ENCODE measurements around the gene MIA. TPM values are rescaled to one million over a fixed set of nuclear protein-coding genes. Genes with fewer than 3 reads are reported as not detected.
A peak's percentile ranks its signal among the peaks of the same experiment; 100 is the strongest.

MIA gene
- total RNA-seq, 1 donor from 2014 or later, result not detected

DNA sequence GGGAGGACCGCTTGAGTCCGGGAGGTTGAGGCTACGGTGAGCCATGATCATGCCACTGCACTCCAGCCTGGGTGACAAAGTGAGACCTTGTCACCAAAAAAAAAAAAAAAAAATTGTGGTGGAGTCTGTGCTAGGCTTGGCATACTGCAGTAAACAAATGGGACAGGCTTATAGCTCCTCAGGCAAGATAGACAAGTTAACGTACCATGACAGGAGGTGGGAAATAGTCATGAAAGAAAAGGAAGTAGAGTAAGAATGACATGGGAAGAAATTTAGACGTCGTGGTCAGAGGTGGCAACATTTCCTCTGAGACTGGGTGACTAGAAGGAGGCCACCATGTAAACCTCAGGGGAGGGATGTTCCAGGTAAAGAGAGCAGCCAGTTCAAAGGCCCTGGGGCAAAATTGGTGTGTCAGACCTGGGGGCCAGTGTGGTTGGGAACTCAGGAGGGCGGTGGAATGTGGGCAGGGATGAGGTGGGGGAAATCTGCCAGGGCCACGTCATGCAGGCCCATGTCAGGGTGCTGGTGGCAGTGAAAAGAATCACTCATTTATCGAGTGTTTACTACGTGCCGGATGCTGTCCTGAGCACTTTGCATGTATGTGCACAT, 18.7 kb upstream of the MIA start:
- Mint-ChIP-seq H3K4me1 (peaks cover 32% of the 10 kb centered on the region), H3K4me3 (peak overlapping the region; percentile 12), H3K27me3 (ENCODE audit: insufficient read depth, low read depth) (peaks cover 6% of the 10 kb centered on the region), H3K27ac (no peak overlapping the region), H3K36me3 (peaks cover 40% of the 10 kb centered on the region), H3K9me3 (no peaks in the 10 kb centered on the region)
- no peak overlapping the region for H3K27ac ChIP-seq
- H3K4me1 ChIP-seq, result peaks cover 18% of the 10 kb centered on the region
- peaks cover 6% of the 10 kb centered on the region for H3K36me3 ChIP-seq
- no peaks in the 10 kb centered on the region for H3K27me3 ChIP-seq
- no peak overlapping the region for H3K4me2 ChIP-seq
- H3K4me3 ChIP-seq, result no peak overlapping the region
- TF ChIP-seq EZH2 (IDR thresholded peaks at IDR 0.05), result no peak
- TF ChIP-seq EZH2phosphoT487 (IDR thresholded peaks at IDR 0.05), result no peak
- TF ChIP-seq CTCF (IDR thresholded peaks at IDR 0.05), result no peak
- H3F3A ChIP-seq (ENCODE audit: low read depth), result peaks cover 24% of the 10 kb centered on the region
- no peak overlapping the region for H3K9ac ChIP-seq
- peaks cover 81% of the 10 kb centered on the region for H4K20me1 ChIP-seq (ENCODE audit: low read depth)
- peaks cover 81% of the 10 kb centered on the region for H3K79me2 ChIP-seq (ENCODE audit: low read depth)
- no peaks in the 10 kb centered on the region for H3K9me3 ChIP-seq (ENCODE audit: low read depth)
- DNase-seq (ENCODE audit: low spot score), result no peak
- H2AFZ ChIP-seq (replicated peaks), result no peak overlapping the region

GRCh38 chr19:40758491-40758890, 16.8 kb upstream of the MIA start:
- TF ChIP-seq EZH2phosphoT487 (IDR thresholded peaks at IDR 0.05) (no peak), EZH2 (IDR thresholded peaks at IDR 0.05) (no peak), CTCF (IDR thresholded peaks at IDR 0.05) (no peak)
- peaks cover 19% of the 10 kb centered on the region for H3K4me1 Mint-ChIP-seq
- peaks cover 27% of the 10 kb centered on the region for H3F3A ChIP-seq (ENCODE audit: low read depth)
- peaks cover 6% of the 10 kb centered on the region for H3K27me3 Mint-ChIP-seq (ENCODE audit: insufficient read depth, low read depth)
- H3K4me3 Mint-ChIP-seq, result no peak overlapping the region
- DNase-seq (ENCODE audit: low spot score), result no peak
- no peaks in the 10 kb centered on the region for H3K9me3 ChIP-seq (ENCODE audit: low read depth)
- no peak overlapping the region for H3K4me3 ChIP-seq
- H3K36me3 ChIP-seq, result peaks cover 6% of the 10 kb centered on the region
- H3K27ac ChIP-seq, result no peak overlapping the region
- H3K36me3 Mint-ChIP-seq, result peaks cover 47% of the 10 kb centered on the region
- H3K9me3 Mint-ChIP-seq, result no peaks in the 10 kb centered on the region
- no peak overlapping the region for H3K4me2 ChIP-seq
- no peak overlapping the region for H2AFZ ChIP-seq (replicated peaks)
- peaks cover 6% of the 10 kb centered on the region for H3K4me1 ChIP-seq
- H3K79me2 ChIP-seq (ENCODE audit: low read depth), result peaks cover 62% of the 10 kb centered on the region
- no peaks in the 10 kb centered on the region for H3K27me3 ChIP-seq
- peaks cover 89% of the 10 kb centered on the region for H4K20me1 ChIP-seq (ENCODE audit: low read depth)
- no peak overlapping the region for H3K9ac ChIP-seq
- no peak overlapping the region for H3K27ac Mint-ChIP-seq

- Histone ChIP-seq H3K4me1 (peaks cover 4% of the 10 kb centered on the region), H3K27me3 (no peaks in the 10 kb centered on the region), H3F3A (ENCODE audit: low read depth) (peaks cover 35% of the 10 kb centered on the region), H3K9ac (no peak overlapping the region), H3K9me3 (ENCODE audit: low read depth) (no peaks in the 10 kb centered on the region), H4K20me1 (ENCODE audit: low read depth) (peaks cover 86% of the 10 kb centered on the region), H3K27ac (no peak overlapping the region), H3K36me3 (peaks cover 6% of the 10 kb centered on the region), H3K79me2 (ENCODE audit: low read depth) (peaks cover 53% of the 10 kb centered on the region), H3K4me3 (no peak overlapping the region), H2AFZ (replicated peaks) (no peak overlapping the region), H3K4me2 (no peak overlapping the region)
- DNase-seq (ENCODE audit: low spot score), result no peak
- Mint-ChIP-seq H3K36me3 (peaks cover 53% of the 10 kb centered on the region), H3K9me3 (no peaks in the 10 kb centered on the region), H3K4me3 (no peak overlapping the region), H3K27ac (no peak overlapping the region), H3K27me3 (ENCODE audit: insufficient read depth, low read depth) (peaks cover 5% of the 10 kb centered on the region), H3K4me1 (peaks cover 17% of the 10 kb centered on the region)
- no peak for TF ChIP-seq EZH2 (IDR thresholded peaks at IDR 0.05)
- TF ChIP-seq EZH2phosphoT487 (IDR thresholded peaks at IDR 0.05), result no peak
- no peak for TF ChIP-seq CTCF (IDR thresholded peaks at IDR 0.05)
Measured at GRCh38 chr19:40759352-40759751, 16.0 kb upstream of the MIA start.

Data from neural progenitor cell (in vitro differentiated cells).